ENCODE results near the gene FAM13A.
A peak's percentile ranks its signal among the peaks of the same experiment; 100 is the strongest.

The FAM13A gene

GRCh38 chr4:88831031-88831430 lies 226.0 kb downstream of the FAM13A start:
- FAIRE-seq: no peak
- no peak for TF ChIP-seq SPI1 (IDR thresholded peaks at IDR 0.05; ENCODE audit: low read depth, low read length)
- no peak for TF ChIP-seq POLR2AphosphoS5 (IDR thresholded peaks at IDR 0.05; ENCODE audit: low read depth, low read length)
- TF ChIP-seq POU2F2 (IDR thresholded peaks at IDR 0.05; ENCODE audit: low read depth, low read length): no peak
- no peak for TF ChIP-seq POLR2A (IDR thresholded peaks at IDR 0.05; ENCODE audit: low read depth, low read length)
- no peak for TF ChIP-seq TAF1 (IDR thresholded peaks at IDR 0.05; ENCODE audit: low read depth, low read length)
- no peak for TF ChIP-seq PAX5 (IDR thresholded peaks at IDR 0.05; ENCODE audit: insufficient read depth, low read length, severe bottlenecking)
- DNase-seq (ENCODE audit: insufficient read length, low spot score): no peak

DNA sequence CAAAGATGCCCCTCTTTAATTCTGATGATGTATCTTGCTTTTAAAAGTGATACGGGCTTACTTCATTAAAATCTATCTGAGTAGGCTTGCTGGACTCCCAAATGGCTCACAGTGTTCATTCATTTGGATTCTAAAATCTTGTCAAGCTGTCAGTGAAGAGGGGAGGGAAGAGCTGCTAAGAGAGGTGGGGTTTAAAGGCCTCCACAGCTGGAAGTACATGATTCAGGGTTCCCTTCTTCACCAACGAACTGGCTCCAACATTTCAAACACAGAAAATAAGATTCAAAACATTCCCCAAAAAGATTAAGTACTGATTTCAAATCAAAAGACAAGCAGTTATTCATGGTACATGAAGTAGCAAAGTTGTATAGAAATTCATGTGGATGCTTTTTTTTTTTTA lies 226.4 kb downstream of the FAM13A start:
- DNase-seq (ENCODE audit: insufficient read length, low spot score) (no peak), FAIRE-seq (no peak)
- TF ChIP-seq PAX5 (IDR thresholded peaks at IDR 0.05; ENCODE audit: insufficient read depth, low read length, severe bottlenecking) (no peak), TAF1 (IDR thresholded peaks at IDR 0.05; ENCODE audit: low read depth, low read length) (no peak)

- FAIRE-seq: no peak
- DNase-seq (ENCODE audit: insufficient read length, low spot score): no peak
- no peak for TF ChIP-seq SPI1 (IDR thresholded peaks at IDR 0.05; ENCODE audit: low read depth, low read length)
- no peak for TF ChIP-seq POU2F2 (IDR thresholded peaks at IDR 0.05; ENCODE audit: low read depth, low read length)
Measured at GRCh38 chr4:88828842-88829571, 228.0 kb downstream of the FAM13A start.

DNA sequence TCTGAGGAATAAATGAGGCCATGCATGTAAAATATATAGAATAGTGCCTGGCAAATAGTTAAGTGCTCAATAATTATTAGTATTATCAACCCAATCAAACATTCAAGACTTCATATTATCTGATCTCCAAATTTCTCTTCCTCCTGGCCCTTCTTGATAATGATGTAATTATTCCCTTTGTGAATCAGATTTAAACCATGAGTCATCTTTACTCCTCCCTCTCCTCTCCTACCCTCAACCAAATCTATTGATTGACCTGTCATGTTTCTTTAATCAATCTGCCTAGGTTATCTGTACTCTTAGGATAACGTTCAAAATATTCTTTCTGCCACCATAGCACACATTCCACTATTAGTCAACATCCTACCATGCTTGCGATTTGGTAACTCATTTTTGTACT lies 229.5 kb downstream of the FAM13A start:
- DNase-seq (ENCODE audit: insufficient read length, low spot score) (no peak), FAIRE-seq (no peak)

GRCh38 chr4:88826771-88827170 lies 230.2 kb downstream of the FAM13A start:
- no peak for TF ChIP-seq PAX5 (IDR thresholded peaks at IDR 0.05; ENCODE audit: insufficient read depth, low read length, severe bottlenecking)
- TF ChIP-seq SPI1 (IDR thresholded peaks at IDR 0.05; ENCODE audit: low read depth, low read length): no peak
- DNase-seq (ENCODE audit: insufficient read length, low spot score) (no peak), FAIRE-seq (no peak)

More for the DNA sequence above, 229.5 kb downstream of the FAM13A start:
- TF ChIP-seq POLR2A (IDR thresholded peaks at IDR 0.05; ENCODE audit: low read depth, low read length): no peak

DNA sequence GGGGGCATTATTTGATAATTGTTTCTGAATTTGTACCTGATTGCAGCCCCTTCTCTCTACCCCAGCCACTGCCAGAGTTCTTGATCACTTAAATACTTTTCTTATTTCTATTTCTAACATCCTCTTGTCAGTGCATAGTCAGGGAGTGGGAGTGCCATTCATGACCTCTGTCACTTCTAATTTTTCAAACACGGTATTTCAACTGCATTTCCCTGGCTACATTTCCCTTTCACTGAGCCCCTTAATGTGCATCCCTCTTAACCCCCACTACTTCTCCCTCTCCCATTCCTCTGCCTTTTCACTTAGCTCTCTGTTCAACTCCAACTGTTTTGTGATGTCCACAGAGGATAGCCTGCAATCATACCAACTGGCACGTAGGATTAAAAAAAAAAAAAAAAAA lies 231.1 kb downstream of the FAM13A start:
- FAIRE-seq (no peak), DNase-seq (ENCODE audit: insufficient read length, low spot score) (no peak)
- TF ChIP-seq POU2F2 (IDR thresholded peaks at IDR 0.05; ENCODE audit: low read depth, low read length): no peak
- no peak for TF ChIP-seq POLR2AphosphoS5 (IDR thresholded peaks at IDR 0.05; ENCODE audit: low read depth, low read length)
- TF ChIP-seq POLR2A (IDR thresholded peaks at IDR 0.05; ENCODE audit: low read depth, low read length): no peak

DNA sequence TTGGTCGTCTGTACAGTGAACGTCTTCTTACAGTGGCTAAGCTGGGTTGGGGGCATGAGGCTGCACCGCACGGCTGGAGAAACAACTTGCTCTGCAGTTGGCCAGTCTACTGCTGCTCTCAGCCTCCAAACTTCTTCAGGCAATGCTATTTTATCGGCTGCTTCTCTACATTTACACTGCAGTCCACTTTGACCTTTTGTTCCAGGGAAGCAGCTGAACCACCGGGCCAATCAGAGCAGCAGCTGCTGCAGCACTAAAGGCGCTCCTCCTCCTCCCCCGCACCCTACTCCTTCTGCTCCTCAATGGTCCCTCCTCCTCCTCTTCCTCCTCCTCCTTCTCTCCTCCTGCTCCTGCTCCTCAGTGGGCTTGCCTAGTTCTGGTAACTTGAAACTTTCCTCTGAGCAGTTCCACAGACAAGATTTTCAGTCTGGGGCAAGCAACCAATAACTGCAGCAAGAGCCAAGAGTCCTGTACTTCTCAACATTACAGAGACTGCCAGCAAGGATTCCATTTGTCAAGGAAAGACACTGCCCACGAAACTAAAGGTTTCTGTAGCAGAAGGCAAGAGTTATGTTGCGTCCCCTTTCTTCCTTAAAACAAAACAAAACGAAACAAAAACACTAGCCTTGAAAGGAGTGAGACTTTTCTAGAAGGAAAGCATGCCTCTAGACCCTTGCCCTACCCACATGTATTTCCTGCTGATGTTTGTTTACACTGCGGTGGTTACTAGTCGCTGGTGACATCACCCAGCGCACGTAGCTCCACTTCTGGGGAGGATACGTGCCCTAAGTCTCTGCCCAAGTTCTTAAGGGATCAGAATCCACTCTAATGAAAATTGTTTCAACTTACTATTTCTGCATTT lies 233.7 kb downstream of the FAM13A start:
- TF ChIP-seq POLR2A (IDR thresholded peaks at IDR 0.05; ENCODE audit: low read depth, low read length) (no peak), POLR2AphosphoS5 (IDR thresholded peaks at IDR 0.05; ENCODE audit: low read depth, low read length) (no peak), SPI1 (IDR thresholded peaks at IDR 0.05; ENCODE audit: low read depth, low read length) (no peak), POU2F2 (IDR thresholded peaks at IDR 0.05; ENCODE audit: low read depth, low read length) (no peak)
- DNase-seq (ENCODE audit: insufficient read length, low spot score) (no peak), FAIRE-seq (peak; percentile 91)

DNA sequence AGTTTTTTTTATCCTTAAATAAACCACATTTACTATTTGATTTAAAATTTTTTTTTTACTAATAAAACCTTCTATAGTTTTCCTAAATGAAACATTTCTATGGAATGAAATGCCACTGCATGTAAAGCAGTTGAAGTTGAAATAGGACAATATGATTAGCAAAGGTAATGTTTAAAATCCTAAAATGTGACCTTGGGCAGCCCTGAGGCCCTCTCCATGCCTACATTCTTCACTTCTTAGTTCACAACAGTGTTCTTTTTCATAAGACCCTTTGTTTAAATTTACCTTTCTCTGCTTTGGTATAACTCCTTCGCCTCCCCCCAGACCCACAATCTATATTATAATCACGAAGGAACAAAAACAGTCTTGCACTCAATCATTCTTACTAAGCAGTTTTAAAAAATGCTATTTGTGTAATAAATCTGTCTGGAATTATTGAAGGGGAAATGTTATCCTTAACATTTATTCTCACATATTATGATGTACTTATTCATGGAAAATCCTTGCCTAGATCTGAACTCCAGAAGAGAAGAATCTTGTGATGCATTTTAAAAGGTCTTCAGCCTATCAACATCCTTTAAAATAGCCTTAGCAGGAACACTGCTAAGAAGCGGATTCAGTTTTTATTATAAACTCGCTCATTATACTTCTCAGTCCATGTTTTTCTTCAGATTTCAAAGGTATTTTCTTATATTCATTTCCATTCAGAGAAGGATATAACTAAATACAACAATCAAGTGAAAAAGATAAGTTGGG lies 234.8 kb downstream of the FAM13A start:
- no peak for TF ChIP-seq PAX5 (IDR thresholded peaks at IDR 0.05; ENCODE audit: insufficient read depth, low read length, severe bottlenecking)
- TF ChIP-seq POLR2AphosphoS5 (IDR thresholded peaks at IDR 0.05; ENCODE audit: low read depth, low read length): no peak
- no peak for TF ChIP-seq SPI1 (IDR thresholded peaks at IDR 0.05; ENCODE audit: low read depth, low read length)
- no peak for TF ChIP-seq POU2F2 (IDR thresholded peaks at IDR 0.05; ENCODE audit: low read depth, low read length)
- TF ChIP-seq TAF1 (IDR thresholded peaks at IDR 0.05; ENCODE audit: low read depth, low read length): no peak
- no peak for TF ChIP-seq POLR2A (IDR thresholded peaks at IDR 0.05; ENCODE audit: low read depth, low read length)
- FAIRE-seq (no peak), DNase-seq (ENCODE audit: insufficient read length, low spot score) (no peak)

GRCh38 chr4:88821522-88821921 lies 235.5 kb downstream of the FAM13A start:
- TF ChIP-seq POLR2AphosphoS5 (IDR thresholded peaks at IDR 0.05; ENCODE audit: low read depth, low read length) (no peak), POU2F2 (IDR thresholded peaks at IDR 0.05; ENCODE audit: low read depth, low read length) (no peak), SPI1 (IDR thresholded peaks at IDR 0.05; ENCODE audit: low read depth, low read length) (no peak), PAX5 (IDR thresholded peaks at IDR 0.05; ENCODE audit: insufficient read depth, low read length, severe bottlenecking) (no peak), TAF1 (IDR thresholded peaks at IDR 0.05; ENCODE audit: low read depth, low read length) (no peak), POLR2A (IDR thresholded peaks at IDR 0.05; ENCODE audit: low read depth, low read length) (no peak)
- FAIRE-seq (no peak), DNase-seq (ENCODE audit: insufficient read length, low spot score) (no peak)

GRCh38 chr4:88820698-88821415 lies 236.1 kb downstream of the FAM13A start:
- TF ChIP-seq PAX5 (IDR thresholded peaks at IDR 0.05; ENCODE audit: insufficient read depth, low read length, severe bottlenecking): no peak
- TF ChIP-seq POU2F2 (IDR thresholded peaks at IDR 0.05; ENCODE audit: low read depth, low read length): no peak
- TF ChIP-seq POLR2A (IDR thresholded peaks at IDR 0.05; ENCODE audit: low read depth, low read length): no peak
- TF ChIP-seq TAF1 (IDR thresholded peaks at IDR 0.05; ENCODE audit: low read depth, low read length): no peak
- TF ChIP-seq POLR2AphosphoS5 (IDR thresholded peaks at IDR 0.05; ENCODE audit: low read depth, low read length): no peak
- TF ChIP-seq SPI1 (IDR thresholded peaks at IDR 0.05; ENCODE audit: low read depth, low read length): no peak
- no peak for FAIRE-seq
- no peak for DNase-seq (ENCODE audit: insufficient read length, low spot score)

Data from GM12891 (cell line).